Right lobe of liver (tissue), 6 donors: Measurements from ENCODE around the gene SLC27A3. TPM values are rescaled to one million over a fixed set of nuclear protein-coding genes. Genes with fewer than 3 reads are reported as not detected.
A peak's percentile ranks its signal among the peaks of the same experiment; 100 is the strongest.

ENCODE experiments used
- ATAC-seq, 4 donors: fragments of 200-7000 bp; cut with Tn5 transposase; one replicate each; pipeline ENCODE4 v1.9.1; 2020; ENCODE audit warnings: mild to moderate bottlenecking in 4 of 4, moderate library complexity in 4 of 4
- DNase-seq, 3 donors: peaks; one replicate each; pipeline ENCODE4 v3.0.0-alpha.2; 2020
- H3K27ac ChIP-seq, 3 donors: fragments of 200-600 bp; one replicate each; pipeline ENCODE4 v1.8.0; 2022
- H3K27me3 ChIP-seq, 2 donors: fragments of 200-600 bp; one replicate each; pipeline ENCODE4 v1.8.0; 2022
- H3K36me3 ChIP-seq, 4 donors: fragments of 200-600 bp; sonication (generic) in 1 of 4; one replicate each; pipeline versions ENCODE4 v1.5.1 to v1.8.0; 2017 to 2022; ENCODE audit warnings: control low read depth in 1 of 4
- H3K4me1 ChIP-seq, 4 donors: fragments of 200-600 bp; sonication (generic) in 1 of 4; one replicate each; pipeline versions ENCODE4 v1.5.1 to v1.8.0; 2017 to 2022; ENCODE audit warnings: control low read depth in 1 of 4
- H3K4me3 ChIP-seq, 3 donors: fragments of 200-600 bp; one replicate each; pipeline ENCODE4 v1.8.0; 2022
- H3K9me3 ChIP-seq, 4 donors: fragments of 200-600 bp; sonication (generic) in 1 of 4; one replicate each; pipeline versions ENCODE4 v1.5.1 to v1.8.0; 2017 to 2022; ENCODE audit warnings: control low read depth in 1 of 4
- POLR2A ChIP-seq: fragments of 450-650 bp; IDR thresholded peaks from one replicate; pipeline ENCODE4 v1.6.1; 2017; ENCODE audit warnings: antibody characterized with exemption, mild to moderate bottlenecking
- WGBS: methylation state at CpG from one replicate; pipeline ENCODE4 v1.1.6; 2018; ENCODE audit warnings: low coverage, low lambda C conversion rate; ENCODE audit not compliant: insufficient coverage; ENCODE audit errors: missing lambda C conversion rate; 5-methylcytosine and 5-hydroxymethylcytosine counted together
- intact Hi-C, 2 donors: fragments of 100-400 bp; cut with DNase I; formaldehyde crosslinking; loops; one replicate each; pipeline versions ENCODE4 v1.11.2 to v1.14.1; 2022
- total RNA-seq, 6 experiments: library from RNA; depleted of rRNA in 2 of 6; stranded (reverse); fragments of >200 nt in 2 of 6; fragmentation: NEBNext Ultra II Directional in 3 of 6; extraction: Animal tissue kit (Norgen Biotek cat#: 25700) in 3 of 6; gene quantifications; one replicate each; pipeline versions ENCODE4 v1.1.0 to v1.2.4, GENCODE V29; 2016 to 2023
- TF ChIP-seq, protein P1 (sequence below), 4 donors: fragments of 200-600 bp in 3 of 4; fragments of 450-650 bp in 1 of 4; IDR thresholded peaks; one replicate each; pipeline versions ENCODE4 v1.5.1 to v1.8.0; 2016 to 2022; ENCODE audit warnings: antibody characterized with exemption in 4 of 4, mild to moderate bottlenecking in 2 of 4
- donor health status: DM: no; HTN: yes; CAD: no.
- donor health status: DM: no; HTN: no; CAD: no.
- donor health status: DM: no; HTN: no; CAD: no.
- donor health status: DM: no; HTN: yes; CAD: no.
- donor health status: DM: no; HTN: yes; CAD: no.

The SLC27A3 gene
- total RNA-seq, 6 experiments from 2014 or later = 25.4 to 50.4 (median 36.9) TPM

DNA sequence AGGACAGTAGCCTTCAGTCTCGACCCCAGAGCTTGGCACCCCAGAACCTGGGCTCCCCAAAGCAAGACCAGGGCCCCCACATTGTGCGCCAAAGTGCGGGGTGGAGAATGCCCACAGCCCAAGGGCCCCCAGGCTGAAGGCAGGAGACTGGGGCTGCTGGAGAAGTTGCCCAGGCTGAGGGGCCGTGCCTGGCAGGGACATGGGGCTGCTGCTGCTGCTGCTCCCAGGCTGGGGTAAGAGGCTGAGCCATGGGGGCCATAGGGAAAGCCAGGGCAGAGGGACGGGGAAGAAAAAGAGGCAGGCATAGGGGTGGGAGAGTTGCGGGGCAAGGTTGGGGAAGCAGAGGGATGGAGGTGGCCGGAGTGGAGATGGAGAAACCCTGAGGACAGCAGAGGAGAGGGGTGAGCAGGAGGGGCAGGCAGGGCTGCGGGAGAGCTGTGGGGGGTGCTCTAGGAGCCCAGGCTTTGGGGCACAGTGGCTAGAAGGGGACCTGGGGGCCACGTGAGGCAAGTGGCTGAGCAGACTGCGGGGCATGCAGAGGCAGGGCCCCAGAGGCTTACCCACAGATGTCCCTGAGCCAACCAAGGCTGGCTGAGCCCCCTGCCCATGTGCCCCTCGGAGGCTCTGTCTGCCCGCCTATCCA, 18.9 kb downstream of the SLC27A3 start:
- WGBS = 79% methylated on average over 6 of the region's 12 CpGs
- peaks cover 0 to 19% (median 5%) of the 10 kb centered on the region in 4 donors for H3K4me1 ChIP-seq

DNA sequence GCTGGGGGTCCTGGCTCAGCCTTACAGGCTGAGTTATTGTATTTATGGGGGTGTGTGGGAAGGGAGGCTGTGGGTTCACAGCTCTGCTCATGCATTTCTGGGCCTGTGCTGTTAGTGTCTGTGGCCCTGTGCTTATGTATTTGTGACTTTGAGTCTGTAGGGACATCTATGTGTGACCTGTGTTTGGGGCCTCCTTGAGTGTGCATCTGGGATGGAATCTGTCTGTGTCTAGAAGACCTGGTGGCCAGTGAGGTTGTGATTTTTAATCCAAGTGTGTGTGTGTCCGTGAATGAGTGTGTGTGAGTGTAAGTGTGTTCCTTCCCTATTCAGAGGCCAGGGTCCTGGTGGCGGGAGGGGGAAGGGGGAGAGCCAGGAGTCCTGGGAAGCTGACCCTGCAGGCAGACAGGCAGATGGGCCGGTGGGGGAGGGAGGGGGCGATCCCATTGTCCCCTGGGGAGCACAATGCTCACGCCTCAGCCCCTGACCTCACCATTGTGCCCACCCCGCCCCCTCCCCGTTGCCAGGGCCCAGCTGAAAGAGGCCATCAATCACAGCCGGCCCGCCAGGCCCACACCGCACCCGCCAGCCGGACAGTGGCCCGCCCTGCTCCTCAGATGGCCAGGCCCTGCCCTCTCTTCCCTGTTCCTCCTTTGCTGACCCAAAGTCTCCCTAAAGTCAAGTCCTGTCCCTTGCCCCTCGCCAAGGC, 19.6 kb downstream of the SLC27A3 start:
- ATAC-seq (no peak), DNase-seq (peak in 1 of 3 donors; percentile 44)
- no peak for TF ChIP-seq POLR2A
- TF ChIP-seq, protein P1, sequence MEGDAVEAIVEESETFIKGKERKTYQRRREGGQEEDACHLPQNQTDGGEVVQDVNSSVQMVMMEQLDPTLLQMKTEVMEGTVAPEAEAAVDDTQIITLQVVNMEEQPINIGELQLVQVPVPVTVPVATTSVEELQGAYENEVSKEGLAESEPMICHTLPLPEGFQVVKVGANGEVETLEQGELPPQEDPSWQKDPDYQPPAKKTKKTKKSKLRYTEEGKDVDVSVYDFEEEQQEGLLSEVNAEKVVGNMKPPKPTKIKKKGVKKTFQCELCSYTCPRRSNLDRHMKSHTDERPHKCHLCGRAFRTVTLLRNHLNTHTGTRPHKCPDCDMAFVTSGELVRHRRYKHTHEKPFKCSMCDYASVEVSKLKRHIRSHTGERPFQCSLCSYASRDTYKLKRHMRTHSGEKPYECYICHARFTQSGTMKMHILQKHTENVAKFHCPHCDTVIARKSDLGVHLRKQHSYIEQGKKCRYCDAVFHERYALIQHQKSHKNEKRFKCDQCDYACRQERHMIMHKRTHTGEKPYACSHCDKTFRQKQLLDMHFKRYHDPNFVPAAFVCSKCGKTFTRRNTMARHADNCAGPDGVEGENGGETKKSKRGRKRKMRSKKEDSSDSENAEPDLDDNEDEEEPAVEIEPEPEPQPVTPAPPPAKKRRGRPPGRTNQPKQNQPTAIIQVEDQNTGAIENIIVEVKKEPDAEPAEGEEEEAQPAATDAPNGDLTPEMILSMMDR (IDR thresholded peaks at IDR 0.05) = no peak
- Histone ChIP-seq H3K4me3 (no peak overlapping the region), H3K27ac (no peak overlapping the region), H3K9me3 (no peaks in the 10 kb centered on the region), H3K4me1 (peaks cover 0 to 12% (median 1%) of the 10 kb centered on the region in 4 donors), H3K36me3 (no peaks in the 10 kb centered on the region), H3K27me3 (no peaks in the 10 kb centered on the region)
- intact Hi-C loops = loop anchor here in 1 of 2 donors (5.0 to 10.0 kb wide), 2 partner anchors 130 to 193 kb away; partner anchors contain the start of genes GATAD2B and RAB13
- WGBS = 72% methylated on average over 4 of the region's 14 CpGs

More for the DNA sequence above, 18.9 kb downstream of the SLC27A3 start:
- Histone ChIP-seq H3K27me3 (no peaks in the 10 kb centered on the region), H3K36me3 (no peaks in the 10 kb centered on the region), H3K27ac (no peak overlapping the region), H3K4me3 (no peak overlapping the region), H3K9me3 (no peaks in the 10 kb centered on the region)
- ATAC-seq = no peak
- intact Hi-C loops = loop anchor here in 1 of 2 donors (10.0 kb wide), 1 partner anchor 131 kb away; the partner anchor contains the start of gene GATAD2B
- DNase-seq = no peak
- TF ChIP-seq, protein P1 (IDR thresholded peaks at IDR 0.05) = no peak
- no peak for TF ChIP-seq POLR2A

DNA sequence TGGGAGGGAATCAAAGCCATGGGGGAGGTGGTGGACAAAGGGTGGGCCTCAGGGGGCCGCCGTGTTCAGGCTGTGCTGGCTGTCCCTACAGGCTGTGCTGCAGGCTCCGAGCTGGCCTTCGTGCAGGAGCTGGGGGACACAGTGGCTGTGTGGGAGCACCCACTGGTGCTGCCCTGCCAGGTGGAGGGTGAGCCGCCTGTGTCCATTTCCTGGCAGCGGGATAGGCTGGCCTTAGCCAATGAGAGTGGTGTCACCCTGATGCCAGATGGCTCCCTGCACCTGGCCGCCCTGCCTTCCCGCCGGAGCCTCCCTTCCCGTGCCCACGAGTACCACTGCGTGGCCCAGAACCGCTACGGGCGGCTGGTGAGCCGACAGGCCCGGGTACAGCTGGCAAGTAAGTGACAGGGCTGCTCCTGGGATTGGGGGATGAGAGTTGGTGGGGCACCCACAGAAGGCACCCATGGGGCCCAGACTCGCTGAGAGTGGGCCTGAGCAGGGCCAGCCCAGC, 20.2 kb downstream of the SLC27A3 start:
- H3K27me3 ChIP-seq = no peaks in the 10 kb centered on the region
- no peak for ATAC-seq
- no peaks in the 10 kb centered on the region for H3K9me3 ChIP-seq
- no peaks in the 10 kb centered on the region for H3K36me3 ChIP-seq
- TF ChIP-seq, protein P1 (IDR thresholded peaks at IDR 0.05) = no peak
- no CpG with 5 or more reads among the region's 18 CpGs for WGBS
- H3K27ac ChIP-seq = no peak overlapping the region
- intact Hi-C loops = loop anchor here in 1 of 2 donors (5.0 to 10.0 kb wide), 2 partner anchors 129 to 192 kb away; partner anchors contain the start of genes GATAD2B and RAB13
- DNase-seq = no peak
- H3K4me1 ChIP-seq = peaks cover 0 to 6% (median 3%) of the 10 kb centered on the region in 4 donors
- no peak overlapping the region for H3K4me3 ChIP-seq

DNA sequence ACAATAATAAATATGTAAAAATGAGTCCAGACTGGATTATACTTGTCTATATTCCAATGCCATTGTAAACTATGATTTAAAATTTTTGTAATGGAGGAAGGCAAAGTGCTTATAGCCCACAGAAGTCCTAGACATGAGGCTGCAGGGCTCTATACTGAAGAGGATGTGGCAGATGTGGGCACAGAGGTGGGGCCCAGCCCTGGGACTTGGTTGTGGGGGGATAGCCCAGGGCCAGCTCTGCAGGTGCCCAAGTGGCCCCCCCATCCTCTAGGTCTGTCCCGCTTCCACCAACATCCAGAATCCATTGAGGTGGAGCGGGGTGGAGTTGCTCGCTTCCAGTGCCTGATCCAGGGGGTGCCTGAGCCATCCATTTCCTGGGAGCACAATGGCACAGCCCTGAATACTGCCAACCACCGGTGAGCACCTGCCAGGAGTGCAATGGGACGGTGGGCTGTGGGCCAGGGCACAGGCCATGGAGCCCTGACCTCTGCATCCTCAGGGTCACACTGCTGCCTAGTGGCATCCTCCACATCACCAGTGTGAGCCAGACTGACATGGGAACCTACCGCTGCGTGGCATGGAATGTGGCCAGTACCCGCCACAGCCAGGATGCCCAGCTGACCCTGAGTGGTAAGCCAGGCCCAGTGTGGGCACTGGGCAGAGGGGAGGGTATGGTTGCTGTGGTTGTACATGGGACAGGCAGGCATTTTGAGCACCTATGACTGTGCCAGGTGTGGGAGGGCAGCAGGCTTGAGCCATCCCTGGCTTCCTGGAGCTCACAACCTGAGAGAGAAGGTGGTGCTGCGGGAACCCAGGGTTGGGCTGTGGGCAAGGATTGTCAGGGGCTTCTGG, 21.0 kb downstream of the SLC27A3 start:
- Histone ChIP-seq H3K4me1 (peaks cover 0 to 10% (median 5%) of the 10 kb centered on the region in 4 donors), H3K9me3 (no peaks in the 10 kb centered on the region), H3K27ac (no peak overlapping the region), H3K36me3 (no peaks in the 10 kb centered on the region), H3K4me3 (no peak overlapping the region), H3K27me3 (no peaks in the 10 kb centered on the region)
- ATAC-seq (peak in 3 of 4 donors; percentile 2 to 11 (median 3)), DNase-seq (peak in 1 of 3 donors; percentile 64)
- intact Hi-C loops = loop anchor here in 1 of 2 donors (5.0 to 10.0 kb wide), 2 partner anchors 129 to 191 kb away; partner anchors contain the start of genes GATAD2B and RAB13
- TF ChIP-seq, protein P1 (IDR thresholded peaks at IDR 0.05) = no peak
- TF ChIP-seq POLR2A = no peak
- 48% methylated on average over 3 of the region's 9 CpGs for WGBS
